Astrocyte of the spinal cord (primary cell): ENCODE measurements around the gene A3GALT2.
"Not testable (repeated sequence)": the region's sequence is repeated elsewhere in the genome, so short reads cannot be mapped to it uniquely, and the experiment has no call there.

Experiments used
- DNase-seq: peaks from one replicate; pipeline ENCODE4 v3.0.0; 2011; ENCODE audit warnings: low read depth, low spot score
- H3K4me3 ChIP-seq: 2 replicates; pipeline ENCODE4 v1.5.1; 2011; ENCODE audit warnings: low read depth, mild to moderate bottlenecking, low read length, moderate library complexity
- CTCF ChIP-seq: IDR thresholded peaks from 2 replicates; pipeline ENCODE4 v1.5.1; 2012; ENCODE audit warnings: low read depth, mild to moderate bottlenecking, low read length, inconsistent platforms
- in situ Hi-C: cut with HindIII; loops from 2 replicates; pipeline ENCODE4 v1.10.0; 2017; ENCODE audit warnings: low sequenced_read_pairs

Gene A3GALT2

DNA sequence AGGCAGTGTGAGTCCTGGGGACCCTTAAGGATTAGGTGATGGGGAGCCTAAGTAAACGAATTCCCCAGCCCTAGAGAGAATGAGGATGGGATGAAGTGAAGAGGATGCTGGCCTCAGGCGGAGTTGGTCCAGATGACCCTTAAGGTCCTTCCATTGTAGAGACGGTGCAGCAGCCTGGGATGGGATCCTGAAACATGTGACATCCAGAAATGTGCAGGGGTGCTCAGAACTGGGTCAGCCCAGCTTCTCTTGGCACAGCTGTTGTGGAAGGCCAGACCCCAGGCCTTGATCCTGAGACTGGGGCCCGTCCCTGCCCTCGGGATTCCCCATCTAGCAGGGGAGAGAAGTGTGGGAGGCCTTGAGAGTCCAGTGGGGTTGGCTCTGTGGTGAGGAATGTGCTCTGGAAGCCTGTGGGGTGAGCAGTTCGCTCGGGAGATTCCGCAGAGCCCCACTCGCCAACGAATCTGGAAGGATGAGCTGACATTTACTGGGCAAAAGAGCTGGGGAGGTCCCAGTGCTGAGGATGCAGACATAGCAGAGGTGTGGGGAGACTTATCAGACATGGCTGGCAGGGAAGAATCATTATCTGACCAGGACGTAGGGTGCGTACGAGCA is 28.1 kb downstream of the A3GALT2 start:
- in situ Hi-C loops, result no loop called here
- no peak for DNase-seq
- no peak for TF ChIP-seq CTCF
- H3K4me3 ChIP-seq, result no peak overlapping the region

- in situ Hi-C loops, H3K4me3 ChIP-seq, DNase-seq: not testable (repeated sequence)
Measured at GRCh38 chr1:33290615-33291014, 30.3 kb downstream of the A3GALT2 start.

GRCh38 chr1:33289858-33290154 is 31.1 kb downstream of the A3GALT2 start:
- no peak overlapping the region for H3K4me3 ChIP-seq
- in situ Hi-C loops, result no loop called here
- TF ChIP-seq CTCF, result no peak
- DNase-seq, result no peak

DNA sequence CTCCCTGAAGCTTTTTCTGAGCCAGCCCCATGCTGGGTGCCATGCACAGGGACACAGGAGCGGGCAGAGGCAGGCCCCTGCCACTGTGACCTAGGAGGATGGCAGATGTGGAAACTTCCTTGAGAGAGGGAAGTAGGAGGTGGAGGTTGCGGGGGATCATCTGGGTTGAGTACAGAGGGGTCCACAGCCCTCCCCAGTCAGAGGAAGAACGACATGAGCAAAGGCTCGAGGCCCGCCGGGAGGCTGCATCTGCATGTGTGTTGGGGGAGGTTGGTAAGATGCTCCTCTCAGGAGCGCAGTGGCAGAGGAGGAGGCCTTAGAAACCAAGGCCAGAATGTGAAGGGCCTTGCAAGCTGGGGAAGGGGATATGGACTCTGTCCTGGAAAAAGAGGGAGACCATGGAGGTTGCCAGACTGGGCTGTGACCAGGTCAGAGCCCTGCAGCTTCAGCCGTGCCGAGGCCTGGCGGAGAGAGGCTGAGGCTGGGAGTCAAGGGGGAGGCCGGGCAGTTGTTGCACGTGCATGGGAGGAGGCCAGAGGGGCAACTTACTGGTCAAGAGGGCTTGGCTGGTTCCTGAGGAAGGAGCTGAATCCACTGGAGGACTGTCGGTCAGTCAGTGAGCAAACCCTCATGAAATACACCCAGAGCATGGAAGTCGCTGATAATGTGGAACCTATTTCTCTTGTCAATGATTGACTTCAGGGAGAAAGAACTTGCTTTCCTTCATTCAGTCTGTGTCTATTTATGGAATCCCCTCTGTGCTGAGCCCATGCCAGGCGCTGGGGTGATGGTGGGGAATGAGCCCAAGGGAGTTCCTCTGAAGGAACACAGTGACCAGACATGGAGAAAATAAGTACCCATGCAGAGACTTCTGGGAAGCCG is 31.7 kb downstream of the A3GALT2 start:
- TF ChIP-seq CTCF, result no peak
- no peak for DNase-seq
- H3K4me3 ChIP-seq, result no peak overlapping the region
- in situ Hi-C loops, result no loop called here

DNA sequence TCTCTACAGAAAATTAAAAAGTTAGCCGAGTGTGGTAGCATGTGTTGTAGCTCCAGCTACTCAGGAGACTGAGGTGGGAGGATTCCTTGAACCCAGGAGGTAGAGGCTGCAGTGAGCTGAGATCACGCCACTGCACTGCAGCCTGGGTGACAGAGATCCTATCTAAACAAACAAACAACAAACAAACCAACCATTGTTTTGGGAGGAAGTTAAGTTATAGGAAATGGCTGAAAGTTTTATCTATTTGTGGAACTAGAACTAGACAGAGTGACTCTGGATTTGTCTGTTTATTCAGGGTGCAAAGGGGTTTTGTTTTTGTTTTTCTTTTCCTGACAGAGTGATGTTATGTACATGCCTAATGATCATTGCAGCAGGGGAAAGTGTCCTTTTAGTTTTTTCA is 33.6 kb downstream of the A3GALT2 start:
- no peak for TF ChIP-seq CTCF
- DNase-seq, result no peak
- in situ Hi-C loops, result no loop called here
- no peak overlapping the region for H3K4me3 ChIP-seq

GRCh38 chr1:33286451-33287185 is 34.3 kb downstream of the A3GALT2 start:
- no peak overlapping the region for H3K4me3 ChIP-seq
- TF ChIP-seq CTCF, result no peak
- DNase-seq, result no peak
- in situ Hi-C loops, result no loop called here

GRCh38 chr1:33284049-33284448 is 36.8 kb downstream of the A3GALT2 start:
- H3K4me3 ChIP-seq, result no peak overlapping the region
- DNase-seq, result no peak
- in situ Hi-C loops, result no loop called here
- TF ChIP-seq CTCF, result no peak
